Measurements from ENCODE around the gene ITGA11. TPM values are rescaled to one million over a fixed set of nuclear protein-coding genes. Genes with fewer than 3 reads are reported as not detected.

ITGA11 gene
- total RNA-seq, 1 donor from 2014 or later = 0.28 TPM

GRCh38 chr15:68290715-68291114 is 141.2 kb downstream of the ITGA11 start:
- Mint-ChIP-seq H3K27ac (ENCODE audit: unreplicated experiment) (no peak overlapping the region), H3K36me3 (ENCODE audit: low read depth, unreplicated experiment) (peaks cover 10% of the 10 kb centered on the region), H3K4me3 (ENCODE audit: unreplicated experiment) (no peak overlapping the region), H3K27me3 (ENCODE audit: unreplicated experiment) (no peaks in the 10 kb centered on the region), H3K9me3 (ENCODE audit: unreplicated experiment) (no peaks in the 10 kb centered on the region), H3K4me1 (ENCODE audit: unreplicated experiment) (peaks cover 7% of the 10 kb centered on the region)
- DNase-seq (ENCODE audit: low spot score) = no peak
- TF ChIP-seq CTCF (IDR thresholded peaks at IDR 0.05; ENCODE audit: unreplicated experiment) = no peak

GRCh38 chr15:68289621-68290352 is 142.2 kb downstream of the ITGA11 start:
- H3K27ac Mint-ChIP-seq (ENCODE audit: unreplicated experiment) = no peak overlapping the region
- peaks cover 19% of the 10 kb centered on the region for H3K36me3 Mint-ChIP-seq (ENCODE audit: low read depth, unreplicated experiment)
- no peaks in the 10 kb centered on the region for H3K9me3 Mint-ChIP-seq (ENCODE audit: unreplicated experiment)
- H3K4me3 Mint-ChIP-seq (ENCODE audit: unreplicated experiment) = no peak overlapping the region
- TF ChIP-seq CTCF (IDR thresholded peaks at IDR 0.05; ENCODE audit: unreplicated experiment) = no peak
- peaks cover 7% of the 10 kb centered on the region for H3K4me1 Mint-ChIP-seq (ENCODE audit: unreplicated experiment)
- DNase-seq (ENCODE audit: low spot score) = no peak
- H3K27me3 Mint-ChIP-seq (ENCODE audit: unreplicated experiment) = no peaks in the 10 kb centered on the region

- Mint-ChIP-seq H3K4me1 (ENCODE audit: unreplicated experiment) (peaks cover 7% of the 10 kb centered on the region), H3K9me3 (ENCODE audit: unreplicated experiment) (no peaks in the 10 kb centered on the region), H3K27me3 (ENCODE audit: unreplicated experiment) (no peaks in the 10 kb centered on the region), H3K4me3 (ENCODE audit: unreplicated experiment) (no peak overlapping the region), H3K27ac (ENCODE audit: unreplicated experiment) (no peak overlapping the region), H3K36me3 (ENCODE audit: low read depth, unreplicated experiment) (peaks cover 23% of the 10 kb centered on the region)
- no peak for TF ChIP-seq CTCF (IDR thresholded peaks at IDR 0.05; ENCODE audit: unreplicated experiment)
- no peak for DNase-seq (ENCODE audit: low spot score)
Observed at GRCh38 chr15:68289057-68289456, 142.9 kb downstream of the ITGA11 start.

GRCh38 chr15:68286256-68286655 is 145.7 kb downstream of the ITGA11 start:
- H3K9me3 Mint-ChIP-seq (ENCODE audit: unreplicated experiment) = no peaks in the 10 kb centered on the region
- H3K4me3 Mint-ChIP-seq (ENCODE audit: unreplicated experiment) = no peak overlapping the region
- no peak overlapping the region for H3K27ac Mint-ChIP-seq (ENCODE audit: unreplicated experiment)
- peaks cover 14% of the 10 kb centered on the region for H3K4me1 Mint-ChIP-seq (ENCODE audit: unreplicated experiment)
- TF ChIP-seq CTCF (IDR thresholded peaks at IDR 0.05; ENCODE audit: unreplicated experiment) = no peak
- peaks cover 20% of the 10 kb centered on the region for H3K36me3 Mint-ChIP-seq (ENCODE audit: low read depth, unreplicated experiment)
- no peak for DNase-seq (ENCODE audit: low spot score)
- H3K27me3 Mint-ChIP-seq (ENCODE audit: unreplicated experiment) = no peaks in the 10 kb centered on the region

- no peaks in the 10 kb centered on the region for H3K9me3 Mint-ChIP-seq (ENCODE audit: unreplicated experiment)
- H3K27ac Mint-ChIP-seq (ENCODE audit: unreplicated experiment) = no peak overlapping the region
- DNase-seq (ENCODE audit: low spot score) = no peak
- H3K4me1 Mint-ChIP-seq (ENCODE audit: unreplicated experiment) = peaks cover 19% of the 10 kb centered on the region
- TF ChIP-seq CTCF (IDR thresholded peaks at IDR 0.05; ENCODE audit: unreplicated experiment) = no peak
- peaks cover 16% of the 10 kb centered on the region for H3K36me3 Mint-ChIP-seq (ENCODE audit: low read depth, unreplicated experiment)
- H3K27me3 Mint-ChIP-seq (ENCODE audit: unreplicated experiment) = no peaks in the 10 kb centered on the region
- no peak overlapping the region for H3K4me3 Mint-ChIP-seq (ENCODE audit: unreplicated experiment)
Observed at GRCh38 chr15:68285259-68285980, 146.5 kb downstream of the ITGA11 start.

Measured in endothelial cell (in vitro differentiated cells).